ENCODE results near the gene SPDYE17. TPM values are rescaled to one million over a fixed set of nuclear protein-coding genes. Genes with fewer than 3 reads are reported as not detected.
"Not testable (repeated sequence)": the region's sequence is repeated elsewhere in the genome, so short reads cannot be mapped to it uniquely, and the experiment has no call there.

SPDYE17 gene
- total and polyA plus RNA-seq, 5 donors from 2014 or later, result not detected

GRCh38 chr7:77063732-77064131 lies 31.6 kb upstream of the SPDYE17 start:
- not testable (repeated sequence) for DNase-seq; H3K27ac ChIP-seq (ENCODE audit: insufficient read depth, low read length, poor library complexity, severe bottlenecking); ATAC-seq (ENCODE audit: low read depth in 2 of 2); H3K27me3 ChIP-seq (ENCODE audit: control insufficient read depth, insufficient read depth, low read length); H3K27ac Mint-ChIP-seq; H3K36me3 ChIP-seq (ENCODE audit: control insufficient read depth, insufficient read depth, low read length); H3K27me3 Mint-ChIP-seq; H3K36me3 Mint-ChIP-seq; H3K4me3 Mint-ChIP-seq; H3K9me3 Mint-ChIP-seq; H3K9me3 ChIP-seq (ENCODE audit: control insufficient read depth in 2 of 2, low read length in 2 of 2); H3K4me3 ChIP-seq (ENCODE audit: low read depth, low read length); H3K4me1 ChIP-seq (ENCODE audit: control insufficient read depth, insufficient read depth, low read length, poor library complexity, severe bottlenecking)
- peaks cover 6 to 11% (median 8%) of the 10 kb centered on the region in 4 donors for H3K4me1 Mint-ChIP-seq

- H3K27me3 ChIP-seq (ENCODE audit: control insufficient read depth, insufficient read depth, low read length); H3K27ac ChIP-seq (ENCODE audit: insufficient read depth, low read length, poor library complexity, severe bottlenecking); H3K36me3 ChIP-seq (ENCODE audit: control insufficient read depth, insufficient read depth, low read length); H3K9me3 Mint-ChIP-seq; H3K27me3 Mint-ChIP-seq; H3K4me1 ChIP-seq (ENCODE audit: control insufficient read depth, insufficient read depth, low read length, poor library complexity, severe bottlenecking); H3K4me1 Mint-ChIP-seq; DNase-seq; H3K4me3 Mint-ChIP-seq; ATAC-seq (ENCODE audit: low read depth in 2 of 2); H3K27ac Mint-ChIP-seq; H3K36me3 Mint-ChIP-seq; H3K4me3 ChIP-seq (ENCODE audit: low read depth, low read length); H3K9me3 ChIP-seq (ENCODE audit: control insufficient read depth in 2 of 2, low read length in 2 of 2): not testable (repeated sequence)
Observed at GRCh38 chr7:77062557-77062956, 30.4 kb upstream of the SPDYE17 start, which contains the start of gene SPDYE18. SPDYE18 (minus strand) TSS chr7:77062558; CDS start chr7:77060512, 2,046 bp downstream.

- H3K4me3 Mint-ChIP-seq; DNase-seq; H3K9me3 Mint-ChIP-seq; H3K9me3 ChIP-seq (ENCODE audit: control insufficient read depth in 2 of 2, low read length in 2 of 2); H3K4me3 ChIP-seq (ENCODE audit: low read depth, low read length); H3K4me1 ChIP-seq (ENCODE audit: control insufficient read depth, insufficient read depth, low read length, poor library complexity, severe bottlenecking); H3K36me3 ChIP-seq (ENCODE audit: control insufficient read depth, insufficient read depth, low read length); H3K36me3 Mint-ChIP-seq; H3K4me1 Mint-ChIP-seq; H3K27me3 Mint-ChIP-seq; ATAC-seq (ENCODE audit: low read depth in 2 of 2); H3K27ac ChIP-seq (ENCODE audit: insufficient read depth, low read length, poor library complexity, severe bottlenecking); H3K27ac Mint-ChIP-seq; H3K27me3 ChIP-seq (ENCODE audit: control insufficient read depth, insufficient read depth, low read length): not testable (repeated sequence)
Observed at GRCh38 chr7:77026349-77026748, 5.8 kb downstream of the SPDYE17 start.

GRCh38 chr7:77010074-77010680 lies 22.0 kb downstream of the SPDYE17 start:
- H3K27me3 Mint-ChIP-seq; H3K36me3 ChIP-seq (ENCODE audit: control insufficient read depth, insufficient read depth, low read length); H3K27me3 ChIP-seq (ENCODE audit: control insufficient read depth, insufficient read depth, low read length); H3K9me3 Mint-ChIP-seq; H3K4me1 Mint-ChIP-seq; H3K27ac Mint-ChIP-seq; H3K4me1 ChIP-seq (ENCODE audit: control insufficient read depth, insufficient read depth, low read length, poor library complexity, severe bottlenecking); H3K27ac ChIP-seq (ENCODE audit: insufficient read depth, low read length, poor library complexity, severe bottlenecking); H3K4me3 ChIP-seq (ENCODE audit: low read depth, low read length); H3K36me3 Mint-ChIP-seq; H3K4me3 Mint-ChIP-seq; H3K9me3 ChIP-seq (ENCODE audit: control insufficient read depth in 2 of 2, low read length in 2 of 2); DNase-seq; ATAC-seq (ENCODE audit: low read depth in 2 of 2): not testable (repeated sequence)

GRCh38 chr7:77008000-77008399 lies 24.2 kb downstream of the SPDYE17 start:
- not testable (repeated sequence) for H3K4me3 Mint-ChIP-seq; H3K36me3 Mint-ChIP-seq; ATAC-seq (ENCODE audit: low read depth in 2 of 2); DNase-seq; H3K27ac ChIP-seq (ENCODE audit: insufficient read depth, low read length, poor library complexity, severe bottlenecking); H3K4me3 ChIP-seq (ENCODE audit: low read depth, low read length); H3K27me3 Mint-ChIP-seq; H3K9me3 ChIP-seq (ENCODE audit: control insufficient read depth in 2 of 2, low read length in 2 of 2); H3K27ac Mint-ChIP-seq; H3K27me3 ChIP-seq (ENCODE audit: control insufficient read depth, insufficient read depth, low read length); H3K9me3 Mint-ChIP-seq; H3K4me1 Mint-ChIP-seq; H3K4me1 ChIP-seq (ENCODE audit: control insufficient read depth, insufficient read depth, low read length, poor library complexity, severe bottlenecking); H3K36me3 ChIP-seq (ENCODE audit: control insufficient read depth, insufficient read depth, low read length)

GRCh38 chr7:77006127-77007110 lies 25.7 kb downstream of the SPDYE17 start:
- not testable (repeated sequence) for H3K36me3 ChIP-seq (ENCODE audit: control insufficient read depth, insufficient read depth, low read length); ATAC-seq (ENCODE audit: low read depth in 2 of 2); H3K9me3 ChIP-seq (ENCODE audit: control insufficient read depth in 2 of 2, low read length in 2 of 2); H3K4me3 Mint-ChIP-seq; H3K27me3 ChIP-seq (ENCODE audit: control insufficient read depth, insufficient read depth, low read length); DNase-seq; H3K4me3 ChIP-seq (ENCODE audit: low read depth, low read length); H3K36me3 Mint-ChIP-seq; H3K4me1 Mint-ChIP-seq; H3K4me1 ChIP-seq (ENCODE audit: control insufficient read depth, insufficient read depth, low read length, poor library complexity, severe bottlenecking); H3K27ac Mint-ChIP-seq; H3K9me3 Mint-ChIP-seq; H3K27ac ChIP-seq (ENCODE audit: insufficient read depth, low read length, poor library complexity, severe bottlenecking); H3K27me3 Mint-ChIP-seq

- not testable (repeated sequence) for H3K4me3 ChIP-seq (ENCODE audit: low read depth, low read length); H3K4me1 ChIP-seq (ENCODE audit: control insufficient read depth, insufficient read depth, low read length, poor library complexity, severe bottlenecking); H3K27me3 ChIP-seq (ENCODE audit: control insufficient read depth, insufficient read depth, low read length); H3K27me3 Mint-ChIP-seq; H3K9me3 Mint-ChIP-seq; H3K9me3 ChIP-seq (ENCODE audit: control insufficient read depth in 2 of 2, low read length in 2 of 2); H3K4me3 Mint-ChIP-seq; DNase-seq; H3K27ac ChIP-seq (ENCODE audit: insufficient read depth, low read length, poor library complexity, severe bottlenecking); H3K36me3 Mint-ChIP-seq; H3K36me3 ChIP-seq (ENCODE audit: control insufficient read depth, insufficient read depth, low read length); H3K27ac Mint-ChIP-seq; H3K4me1 Mint-ChIP-seq; ATAC-seq (ENCODE audit: low read depth in 2 of 2)
Observed at GRCh38 chr7:77005461-77006057, 26.6 kb downstream of the SPDYE17 start.

All from CD4-positive, CD25-positive, alpha-beta regulatory T cell (primary cell).